ENCODE results near the gene SRCIN1.
"Not testable (repeated sequence)": the region's sequence is repeated elsewhere in the genome, so short reads cannot be mapped to it uniquely, and the experiment has no call there.

SRCIN1 gene

DNA sequence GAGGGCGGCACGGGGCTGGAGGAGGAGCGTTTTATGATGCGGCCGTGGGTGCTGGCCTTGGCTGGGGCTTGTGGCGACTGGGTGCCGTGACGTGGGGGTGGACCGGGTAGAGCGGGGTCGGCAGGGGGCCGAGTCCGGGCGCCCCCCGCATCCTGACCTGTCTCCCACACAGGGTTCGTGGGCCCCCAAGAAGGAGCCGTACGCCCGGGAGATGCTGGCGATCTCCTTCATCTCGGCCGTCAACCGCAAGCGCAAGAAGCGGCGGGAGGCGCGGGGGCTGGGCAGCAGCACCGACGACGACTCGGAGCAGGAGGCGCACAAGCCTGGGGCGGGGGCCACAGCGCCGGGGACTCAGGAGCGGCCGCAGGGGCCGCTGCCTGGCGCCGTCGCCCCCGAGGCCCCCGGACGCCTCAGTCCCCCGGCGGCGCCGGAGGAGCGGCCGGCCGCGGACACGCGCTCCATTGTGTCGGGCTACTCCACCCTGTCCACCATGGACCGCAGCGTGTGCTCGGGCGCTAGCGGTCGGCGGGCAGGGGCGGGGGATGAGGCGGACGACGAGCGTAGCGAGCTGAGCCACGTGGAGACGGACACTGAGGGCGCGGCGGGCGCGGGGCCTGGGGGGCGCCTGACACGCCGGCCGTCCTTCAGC lies 95.9 kb downstream of the SRCIN1 start:
- DNase-seq (ENCODE audit: low read depth) = no peak

- no peak for DNase-seq (ENCODE audit: low read depth)
These were observed 96.6 kb downstream of the SRCIN1 start for GRCh38 chr17:38508954-38509771.

DNA sequence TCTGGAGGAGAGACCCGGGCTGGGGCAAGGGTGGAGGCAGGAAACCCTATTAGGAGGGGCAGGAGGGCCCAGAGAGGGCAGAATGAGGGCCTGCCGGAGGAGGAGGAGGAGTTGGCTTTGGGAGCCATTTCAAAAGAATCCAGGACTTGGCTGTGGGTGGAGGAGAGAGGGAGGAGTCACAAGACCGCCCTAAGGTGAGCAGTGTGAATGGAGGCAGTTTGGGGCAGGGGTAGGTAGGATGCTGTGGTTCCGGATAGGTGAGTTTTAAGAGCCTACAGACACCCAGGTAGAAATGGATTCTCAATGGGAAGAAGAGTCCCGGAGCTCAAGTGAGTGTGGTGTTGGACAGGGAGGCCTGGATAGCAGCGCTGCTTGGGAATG lies 97.2 kb downstream of the SRCIN1 start:
- no peak for DNase-seq (ENCODE audit: low read depth)

DNA sequence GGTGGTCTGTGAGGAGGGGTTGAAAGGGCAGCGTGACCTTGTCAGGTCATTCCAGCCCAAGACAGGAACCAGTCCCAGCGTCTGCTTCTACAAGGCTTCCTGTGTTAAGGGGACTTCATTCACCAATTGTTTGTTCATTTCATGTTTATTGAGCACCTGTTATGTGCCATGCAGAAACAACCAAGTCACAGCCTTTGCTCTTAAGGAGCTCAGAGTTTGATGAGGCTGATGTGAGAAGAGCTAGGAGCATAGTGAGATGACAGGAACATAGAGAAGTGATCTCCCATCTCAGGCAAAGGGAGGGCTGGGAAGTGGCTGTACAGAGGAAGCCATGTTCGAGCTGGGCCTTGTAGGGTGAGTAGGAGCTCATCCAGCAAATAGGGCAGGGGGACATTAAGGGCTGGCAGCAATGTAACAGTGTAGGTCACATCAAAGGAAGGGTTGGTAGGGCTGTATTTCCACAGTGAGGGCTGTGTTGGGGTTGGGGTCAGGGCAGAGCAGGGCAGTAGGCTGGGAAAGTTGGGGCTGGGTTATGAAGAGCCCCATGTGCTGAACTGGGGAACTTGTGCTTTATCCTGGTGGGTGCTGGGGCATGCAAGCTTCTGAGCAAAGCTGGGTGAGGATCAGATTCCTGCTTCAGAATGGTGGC lies 97.7 kb downstream of the SRCIN1 start:
- no peak for DNase-seq (ENCODE audit: low read depth)

DNA sequence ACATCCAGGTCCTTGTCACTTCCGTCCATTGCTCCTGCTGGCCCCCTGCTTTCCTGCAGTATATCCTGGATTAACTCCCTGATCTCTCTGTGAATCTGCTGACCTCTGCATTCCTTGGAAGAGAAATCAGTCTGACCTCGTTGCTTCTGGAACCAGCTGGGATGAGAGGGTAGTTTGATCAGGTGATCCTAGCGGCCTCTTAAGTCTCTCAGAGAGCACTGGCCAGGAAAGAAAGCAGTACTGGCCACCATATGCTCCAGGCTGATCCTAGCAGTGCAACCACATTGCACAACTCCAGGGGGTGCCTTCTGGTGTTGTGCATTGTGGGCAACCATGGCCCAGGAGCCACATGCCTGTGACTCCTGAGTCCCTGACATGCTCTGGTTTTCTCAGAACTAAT lies 98.3 kb downstream of the SRCIN1 start:
- no peak for DNase-seq (ENCODE audit: low read depth)

DNA sequence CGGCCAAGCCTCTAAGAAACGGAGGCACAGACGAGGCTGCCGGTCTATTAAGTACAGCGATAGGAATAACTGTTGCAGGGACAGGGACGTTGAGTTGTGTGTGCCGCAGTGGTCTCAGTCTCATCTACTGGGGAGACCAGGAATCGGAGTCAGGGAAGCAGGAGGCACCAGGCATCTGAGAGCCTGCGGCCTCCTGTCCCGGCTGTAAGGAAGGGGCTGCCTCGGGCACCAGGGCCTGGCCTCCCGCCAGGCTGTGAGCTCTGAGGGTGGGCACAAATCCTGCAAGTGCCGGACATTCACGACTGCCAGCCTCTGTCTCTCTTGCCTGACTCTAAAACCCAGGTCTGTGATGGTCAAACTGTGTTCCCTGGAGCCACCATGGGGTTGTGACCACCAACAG lies 101.5 kb downstream of the SRCIN1 start:
- no peak for DNase-seq (ENCODE audit: low read depth)

DNA sequence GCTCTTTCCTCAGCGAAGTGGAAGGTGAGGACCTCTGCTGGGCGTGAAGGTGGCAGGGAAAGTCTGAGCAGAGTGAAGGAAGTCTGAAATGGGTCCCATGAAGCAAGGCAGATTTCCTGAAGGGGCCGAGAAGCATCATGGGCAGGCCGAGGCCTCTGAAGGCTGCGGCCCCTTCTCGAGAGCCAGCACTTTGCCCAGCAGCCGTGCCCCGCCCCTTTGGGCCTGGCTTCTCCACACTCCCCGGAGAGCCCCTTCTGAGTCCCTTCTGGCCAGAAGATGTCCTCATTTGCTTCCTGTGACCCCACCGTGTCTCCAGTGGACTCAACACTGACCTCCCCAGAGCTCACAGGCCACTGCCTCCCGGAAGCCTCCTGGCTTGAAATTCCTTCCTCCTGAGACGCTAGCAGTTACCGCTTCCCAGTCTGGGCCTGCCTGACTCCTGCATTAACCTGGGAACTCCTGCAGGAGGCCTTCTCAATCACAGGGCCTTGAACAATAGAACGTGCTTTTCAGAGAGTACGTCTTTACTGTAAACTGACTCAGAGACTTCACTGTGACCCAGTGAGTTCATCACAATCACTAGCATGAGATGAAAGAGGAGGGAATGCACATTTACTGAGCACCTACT lies 102.4 kb downstream of the SRCIN1 start:
- not testable (repeated sequence) for DNase-seq (ENCODE audit: low read depth)

DNA sequence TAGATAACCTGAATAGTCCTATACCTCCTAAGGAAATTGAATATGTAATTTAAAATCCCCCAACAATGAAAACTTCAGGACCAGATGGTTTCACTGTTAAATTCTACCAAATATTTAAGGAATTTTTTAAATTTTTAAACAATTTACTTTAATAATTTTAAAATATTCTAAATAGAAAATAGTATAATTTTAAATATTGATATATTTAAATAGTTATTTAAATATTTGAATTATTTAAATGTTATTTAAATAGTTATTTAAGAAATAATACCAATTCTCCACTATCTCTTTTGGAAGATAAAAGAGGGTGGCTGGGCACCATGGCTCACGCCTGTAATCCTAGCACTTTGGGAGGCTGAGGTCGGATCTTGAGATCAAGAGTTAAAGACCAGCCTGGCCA lies 104.0 kb downstream of the SRCIN1 start:
- DNase-seq (ENCODE audit: low read depth) = not testable (repeated sequence)

DNA sequence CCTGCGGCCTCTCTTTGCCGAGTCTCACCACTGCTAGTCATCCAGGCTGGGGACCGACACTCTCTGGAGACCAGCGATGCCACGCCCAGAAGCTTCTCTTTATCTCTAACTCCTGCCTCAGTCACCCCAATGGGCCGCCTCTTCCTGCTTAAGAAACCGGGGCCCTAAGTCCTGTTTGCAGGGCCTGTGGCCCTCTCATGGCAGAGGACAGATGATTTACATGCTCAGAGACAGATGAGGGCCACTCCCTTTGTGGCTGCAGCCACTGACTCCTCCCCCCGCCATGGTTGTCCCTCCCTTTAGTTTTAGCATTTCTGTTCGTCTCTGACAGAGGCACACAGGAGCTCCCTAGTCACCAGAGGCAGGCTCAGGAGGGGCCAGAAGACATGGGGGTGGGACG lies 106.5 kb downstream of the SRCIN1 start:
- not testable (repeated sequence) for DNase-seq (ENCODE audit: low read depth)

DNA sequence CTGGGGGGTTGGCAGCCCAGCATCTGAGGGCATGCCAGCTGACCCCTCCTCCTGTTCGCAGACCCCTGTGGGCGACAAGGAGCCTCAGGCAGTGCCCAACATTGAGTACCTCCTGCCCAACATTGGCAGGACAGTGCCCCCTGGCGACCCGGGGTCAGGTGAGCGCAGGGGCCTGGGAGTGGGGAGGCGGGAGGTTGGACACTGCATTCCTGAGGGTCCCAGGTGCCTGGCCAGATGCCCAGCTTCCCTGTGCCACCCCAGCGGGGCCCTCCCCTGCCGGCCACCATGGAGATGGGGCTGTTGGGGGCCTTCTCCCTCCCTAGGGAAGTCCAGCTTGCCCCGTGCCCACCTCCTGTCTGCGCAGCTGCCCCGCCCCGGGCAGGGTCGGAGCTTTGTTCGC lies 107.4 kb downstream of the SRCIN1 start:
- DNase-seq (ENCODE audit: low read depth) = no peak

- DNase-seq (ENCODE audit: low read depth) = not testable (repeated sequence)
These were observed 108.1 kb downstream of the SRCIN1 start for GRCh38 chr17:38497656-38498055.

GRCh38 chr17:38494152-38494551 lies 111.6 kb downstream of the SRCIN1 start:
- not testable (repeated sequence) for DNase-seq (ENCODE audit: low read depth)

DNA sequence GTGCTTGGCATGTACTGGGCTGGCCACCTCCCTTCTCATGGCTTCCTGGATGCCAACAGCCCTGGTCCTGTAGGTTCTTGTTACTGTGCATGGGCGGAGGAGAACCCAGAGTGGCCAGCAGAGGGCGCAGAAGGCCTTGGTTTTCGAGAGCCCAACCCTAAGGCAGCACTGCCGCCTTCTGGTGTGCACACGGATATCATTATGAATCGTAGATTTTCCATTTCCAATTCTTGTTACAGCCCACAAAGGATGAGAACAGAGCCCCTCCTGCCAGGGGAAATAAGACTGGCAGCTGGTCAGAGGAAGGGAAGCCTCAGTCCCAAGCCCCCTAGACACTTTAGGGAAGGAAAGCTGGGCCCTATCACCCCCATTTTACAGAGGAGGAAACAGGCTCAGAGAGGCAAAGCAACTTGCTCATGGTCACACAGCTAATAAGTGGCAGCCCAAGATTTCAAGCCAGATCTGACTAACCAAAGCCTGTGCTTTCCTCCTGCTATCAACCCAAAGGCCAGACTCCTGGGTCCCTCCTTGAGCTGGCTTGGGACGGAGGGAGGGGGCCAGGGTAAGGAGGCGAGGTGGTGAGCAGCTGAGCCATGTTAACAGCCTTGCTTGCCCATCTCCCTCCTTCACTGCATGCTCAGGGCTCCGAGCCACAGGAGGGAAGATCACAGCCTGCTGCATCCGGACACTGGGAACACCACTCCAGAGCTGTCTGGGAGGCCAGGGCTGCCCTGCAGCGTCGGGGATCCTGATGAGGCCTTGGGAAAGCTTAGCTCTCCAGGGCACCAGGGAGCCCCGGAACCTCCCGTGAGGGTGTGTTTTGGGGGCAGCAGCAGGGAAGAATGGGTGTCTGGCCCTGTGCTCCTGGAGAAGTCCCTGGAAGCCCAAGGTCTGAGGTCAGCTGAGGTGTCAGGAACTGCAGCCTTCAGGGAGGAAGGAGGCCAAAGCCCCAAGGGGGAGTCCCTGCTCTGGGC lies 113.4 kb downstream of the SRCIN1 start:
- DNase-seq (ENCODE audit: low read depth) = peak; percentile 33

DNA sequence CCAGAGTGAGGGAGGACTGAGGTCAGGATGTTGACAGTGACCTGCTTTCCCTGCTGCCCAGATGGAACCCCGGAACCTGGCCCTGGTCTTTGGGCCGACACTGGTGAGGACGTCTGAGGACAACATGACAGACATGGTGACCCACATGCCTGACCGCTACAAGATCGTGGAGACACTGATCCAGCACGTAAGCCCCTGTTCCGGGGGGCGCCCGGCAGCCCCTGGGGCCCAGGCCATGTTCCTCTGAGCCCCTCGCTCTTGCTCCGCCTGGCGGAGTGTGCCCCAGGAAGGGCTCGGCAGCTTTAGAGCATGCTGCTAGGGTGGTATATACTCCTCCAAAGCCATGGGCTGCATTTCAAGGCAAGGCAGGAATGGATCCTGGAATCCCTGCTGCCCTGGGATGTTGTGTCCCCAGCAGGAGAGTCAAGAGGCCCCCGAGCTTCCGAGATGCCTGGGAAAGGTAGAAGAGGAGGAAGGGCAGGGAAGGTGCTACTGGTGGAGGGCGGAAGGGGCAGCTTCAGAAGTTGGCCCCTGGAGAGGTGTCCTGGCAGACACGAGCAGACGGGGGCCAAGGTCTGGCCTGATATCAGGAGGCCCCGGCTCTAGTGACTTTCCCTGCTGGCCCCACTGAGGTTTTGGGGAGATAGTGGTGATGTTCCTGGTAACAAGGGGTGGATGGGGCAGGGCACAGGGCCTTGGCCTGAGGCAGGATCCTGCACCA lies 114.2 kb downstream of the SRCIN1 start:
- not testable (repeated sequence) for DNase-seq (ENCODE audit: low read depth)

DNA sequence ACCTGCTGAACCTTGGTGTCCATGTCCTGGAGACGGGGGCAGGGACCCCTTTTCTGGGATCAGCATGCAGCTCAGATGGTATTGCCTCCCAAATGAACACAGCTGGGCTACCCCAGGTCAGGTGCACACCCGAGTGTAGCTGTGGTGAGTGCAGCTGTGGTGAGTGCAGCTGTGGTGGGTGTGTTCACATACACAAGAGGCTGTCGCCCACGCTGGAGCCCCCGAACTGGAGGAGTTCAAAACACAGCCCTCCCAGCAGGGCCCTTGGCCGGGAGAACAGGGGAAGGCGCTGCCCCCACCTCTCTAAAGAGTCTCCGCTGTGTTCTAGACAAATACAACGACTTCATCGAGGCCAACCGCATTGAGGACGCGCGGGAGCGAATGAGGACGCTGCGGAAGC lies 116.0 kb downstream of the SRCIN1 start:
- DNase-seq (ENCODE audit: low read depth) = not testable (repeated sequence)

GRCh38 chr17:38485681-38486298 lies 120.0 kb downstream of the SRCIN1 start:
- not testable (repeated sequence) for DNase-seq (ENCODE audit: low read depth)

DNA sequence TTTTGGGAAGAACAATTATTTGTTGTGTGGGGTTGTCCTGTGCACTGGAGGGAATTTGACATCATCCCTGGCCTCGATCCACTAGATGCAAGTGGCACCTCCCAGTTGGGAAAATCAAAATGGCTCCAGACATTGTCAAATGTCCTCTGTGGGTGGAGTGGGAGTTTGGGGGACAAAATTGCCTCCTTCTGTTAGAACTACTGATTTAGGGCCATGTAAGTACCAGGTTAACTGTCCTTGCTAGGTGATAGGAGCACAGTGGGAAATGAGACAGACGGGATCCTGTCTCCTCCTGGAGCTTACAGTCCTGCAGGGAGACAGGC lies 120.6 kb downstream of the SRCIN1 start:
- no peak for DNase-seq (ENCODE audit: low read depth)

- DNase-seq (ENCODE audit: low read depth) = not testable (repeated sequence)
These were observed 121.3 kb downstream of the SRCIN1 start for GRCh38 chr17:38484242-38485145.

DNA sequence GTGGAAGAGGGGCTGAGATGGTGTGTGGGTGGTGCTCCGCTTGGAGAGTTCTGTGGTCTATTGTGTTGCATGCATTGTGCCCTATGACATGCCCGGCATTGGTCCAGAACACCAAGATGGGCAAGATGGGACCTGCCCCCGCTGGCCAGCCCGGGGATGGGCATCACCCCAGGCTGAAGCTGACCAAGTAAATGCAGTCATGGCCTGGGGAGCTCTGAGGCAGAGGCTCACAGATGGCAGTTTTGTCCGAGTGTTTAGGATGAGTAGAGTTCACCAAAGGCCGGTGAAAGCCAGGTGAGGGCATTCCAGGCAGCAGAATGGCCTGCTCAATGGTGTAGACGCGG lies 123.1 kb downstream of the SRCIN1 start:
- DNase-seq (ENCODE audit: low read depth) = not testable (repeated sequence)

All from HS-27A (cell line).